GM19397 (cell line): ENCODE results near the gene LYAR.

Source experiments
- ATAC-seq: cut with Tn5 transposase; IDR thresholded peaks from one replicate; pipeline ENCODE4 v1.9.1; 2021; ENCODE audit warnings: mild to moderate bottlenecking, moderate library complexity; ENCODE audit not compliant: unreplicated experiment

Gene LYAR, protein sequence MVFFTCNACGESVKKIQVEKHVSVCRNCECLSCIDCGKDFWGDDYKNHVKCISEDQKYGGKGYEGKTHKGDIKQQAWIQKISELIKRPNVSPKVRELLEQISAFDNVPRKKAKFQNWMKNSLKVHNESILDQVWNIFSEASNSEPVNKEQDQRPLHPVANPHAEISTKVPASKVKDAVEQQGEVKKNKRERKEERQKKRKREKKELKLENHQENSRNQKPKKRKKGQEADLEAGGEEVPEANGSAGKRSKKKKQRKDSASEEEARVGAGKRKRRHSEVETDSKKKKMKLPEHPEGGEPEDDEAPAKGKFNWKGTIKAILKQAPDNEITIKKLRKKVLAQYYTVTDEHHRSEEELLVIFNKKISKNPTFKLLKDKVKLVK

GRCh38 chr4:4289941-4290850 lies at the start of gene LYAR, which contains the start of gene ZBTB49:
Gene LYAR (minus strand): TSS chr4:4290154. CDS start chr4:4283742, 6,412 bp downstream.
Gene ZBTB49 (plus strand): TSS chr4:4290251. CDS start chr4:4299946, 9,695 bp downstream.
- peak; percentile 92 for ATAC-seq

DNA sequence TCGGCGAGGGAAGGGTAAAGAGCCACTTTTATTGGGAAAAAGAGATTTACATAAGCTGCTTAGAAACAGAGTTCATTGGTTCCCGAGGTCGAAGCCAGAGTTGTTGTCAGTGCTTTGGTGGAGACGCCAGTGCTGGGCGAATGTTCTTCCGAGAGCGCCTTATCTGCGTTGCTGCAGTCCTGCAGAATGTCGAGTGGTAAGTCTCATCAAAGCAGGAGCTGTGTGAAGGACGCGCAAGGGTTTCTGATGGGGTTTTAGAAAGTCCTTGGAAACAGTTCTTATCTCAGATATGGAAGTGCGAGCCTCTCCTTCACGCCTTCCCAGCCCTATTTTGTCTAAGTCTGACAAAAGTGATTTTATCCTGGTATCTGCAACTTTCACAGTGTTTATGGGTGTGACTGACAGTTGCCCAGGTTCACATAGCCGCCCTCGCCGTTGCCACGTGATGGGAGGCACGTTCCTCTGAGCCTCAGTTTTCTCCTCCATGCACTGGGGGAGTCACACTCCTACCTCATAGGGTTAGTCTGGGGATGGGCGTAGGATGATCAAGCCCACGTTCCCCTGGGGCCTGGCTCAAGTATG lies 49.6 kb upstream of the LYAR start:
- ATAC-seq: no peak

DNA sequence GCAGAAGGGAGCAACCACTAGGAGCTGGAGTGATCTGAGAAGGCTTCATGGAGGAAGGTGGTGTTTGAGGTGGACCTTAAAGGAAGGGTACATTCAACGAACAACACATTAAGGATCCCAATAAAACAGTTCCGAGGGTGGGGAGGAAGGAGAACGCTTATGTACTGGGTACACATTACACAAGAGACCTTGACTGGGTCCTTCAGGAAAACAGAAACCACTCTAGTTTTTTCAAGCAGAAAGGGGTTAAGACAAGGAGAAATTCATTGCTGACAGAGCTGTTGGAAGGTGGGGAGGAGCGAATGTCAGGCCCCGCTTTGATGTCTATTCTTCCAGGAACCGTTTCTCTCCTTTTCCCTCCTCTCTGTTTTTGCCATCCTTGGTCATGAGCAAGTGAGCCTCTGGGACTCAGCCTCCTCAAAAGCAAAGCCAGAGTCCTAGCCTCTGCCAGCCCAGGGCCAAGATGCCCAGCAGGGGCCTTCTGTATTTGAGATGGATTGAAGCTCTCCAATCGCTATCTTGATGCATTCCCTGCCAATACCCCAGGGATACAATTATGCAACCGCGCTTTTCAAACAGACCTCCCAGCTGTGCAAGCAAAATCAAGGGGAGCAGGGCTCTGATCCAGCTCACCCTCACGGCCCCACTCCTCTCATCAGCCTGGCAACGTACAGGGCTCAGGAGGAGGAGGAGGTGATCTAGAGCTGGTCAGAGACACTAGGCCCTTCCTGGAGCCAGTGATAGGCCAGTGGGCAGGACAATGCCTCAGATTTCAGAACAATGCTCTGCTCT lies 48.5 kb upstream of the LYAR start:
- ATAC-seq: no peak

DNA sequence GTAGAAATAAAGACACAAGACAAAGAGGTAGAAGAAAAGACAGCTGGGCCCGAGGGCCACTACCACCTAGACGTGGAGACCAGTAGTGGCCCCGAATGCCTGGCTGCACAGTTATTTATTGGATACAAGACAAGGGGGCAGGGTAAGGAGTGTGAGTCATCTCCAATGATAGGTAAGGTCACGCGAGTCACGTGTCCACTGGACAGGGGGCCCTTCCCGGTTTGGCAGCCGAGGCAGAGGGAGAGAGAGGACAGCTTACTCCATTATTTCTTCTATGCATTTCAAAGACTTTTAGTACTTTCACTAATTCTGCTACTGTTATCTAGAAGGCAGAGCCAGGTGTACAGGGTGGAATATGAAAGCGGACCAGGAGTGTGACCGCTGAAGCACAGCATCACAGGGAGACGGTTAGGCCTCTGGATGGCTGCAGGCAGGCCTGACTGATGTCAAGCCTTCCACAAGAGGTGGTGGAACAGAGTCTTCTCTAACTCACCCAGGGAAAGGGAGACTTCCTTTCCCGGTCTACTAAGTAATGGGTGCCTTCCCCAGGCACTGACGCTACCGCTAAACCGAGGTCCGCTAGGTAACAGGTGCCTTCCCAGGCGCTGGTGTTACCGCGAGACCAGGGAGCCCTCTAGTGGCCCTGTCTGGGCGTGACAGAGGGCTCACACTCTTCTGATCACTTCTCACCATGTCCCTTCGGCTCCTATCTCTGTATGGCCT lies 45.0 kb upstream of the LYAR start:
- ATAC-seq: peak; percentile 67

- no peak for ATAC-seq
Observed at GRCh38 chr4:4333265-4333706, 43.3 kb upstream of the LYAR start.

DNA sequence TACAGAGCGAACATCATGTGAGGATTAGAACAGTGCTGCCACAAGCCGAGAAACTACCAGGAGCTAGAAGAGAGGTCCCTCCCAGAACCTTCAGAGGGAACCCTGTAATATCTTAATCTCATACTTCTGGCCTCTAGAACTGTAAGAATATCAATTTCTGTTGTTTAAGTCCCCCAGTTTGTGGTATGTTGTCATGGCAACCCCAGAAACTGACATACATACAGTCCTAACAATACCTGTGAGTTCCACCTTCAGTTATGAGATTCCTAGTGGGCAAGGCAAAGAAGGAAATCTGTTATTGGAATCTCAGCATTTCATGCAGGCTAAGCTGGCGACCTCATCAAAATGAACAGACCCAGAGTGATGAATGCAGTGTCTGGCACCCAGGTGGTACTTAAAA lies 42.6 kb upstream of the LYAR start:
- ATAC-seq: no peak

DNA sequence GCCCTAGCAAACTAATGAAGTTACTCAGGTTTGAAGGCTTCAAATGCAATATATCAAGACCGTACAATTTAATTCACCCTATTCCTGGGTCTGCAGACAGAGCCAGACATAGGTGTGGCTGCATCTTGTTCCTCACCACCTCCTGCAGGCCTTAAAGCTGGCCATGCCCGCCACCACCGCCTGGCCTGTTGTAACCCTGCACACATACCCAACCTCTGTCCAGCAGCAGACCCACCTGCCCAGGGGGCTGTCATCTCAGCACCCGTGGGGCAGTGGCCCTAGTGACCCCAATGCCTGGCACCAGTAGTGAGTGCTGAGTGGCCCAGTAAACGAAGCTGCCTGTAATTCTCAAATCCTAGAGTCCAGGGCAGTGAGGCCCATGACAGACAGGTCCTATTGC lies 40.8 kb upstream of the LYAR start:
- no peak for ATAC-seq

DNA sequence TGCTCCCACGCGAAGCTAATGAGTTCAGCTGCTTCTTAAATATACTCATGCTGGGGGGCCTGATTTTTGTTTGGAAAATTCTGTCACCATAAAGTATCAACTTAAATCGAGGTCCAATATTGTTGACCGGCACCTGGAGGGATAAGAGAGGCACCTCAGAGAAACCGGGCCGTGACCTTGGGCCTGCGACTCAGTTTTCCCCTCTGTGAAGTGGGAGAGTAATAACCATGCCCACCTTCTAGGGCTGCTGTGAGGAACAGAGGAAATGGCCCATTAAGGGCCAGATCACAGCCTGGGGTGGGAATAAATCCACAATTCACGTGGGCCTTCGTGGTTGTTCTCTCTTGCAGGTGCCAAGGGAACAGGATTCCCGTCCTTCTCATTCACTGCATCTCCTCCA lies 39.5 kb upstream of the LYAR start:
- no peak for ATAC-seq

GRCh38 chr4:4328840-4329239 lies 38.9 kb upstream of the LYAR start:
- no peak for ATAC-seq

DNA sequence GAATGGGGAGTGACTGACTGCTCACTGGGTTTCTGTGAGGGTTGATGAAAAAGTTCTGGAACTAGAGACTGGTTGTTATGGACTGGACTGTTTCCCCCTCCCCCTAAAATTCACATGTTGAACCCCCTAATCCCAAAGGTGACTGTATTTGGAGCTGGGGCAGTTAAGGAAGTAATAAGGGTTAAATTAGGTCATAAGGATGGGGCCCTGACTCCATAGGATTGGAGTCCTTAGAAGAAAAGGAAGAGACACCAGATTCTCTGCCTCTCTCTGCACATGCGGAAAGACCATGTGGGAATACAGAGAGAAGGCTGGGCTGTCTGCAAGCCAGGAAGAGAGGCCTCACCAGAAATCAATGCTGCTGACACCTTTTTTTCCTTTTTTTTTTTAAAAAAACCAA lies 38.3 kb upstream of the LYAR start:
- no peak for ATAC-seq

DNA sequence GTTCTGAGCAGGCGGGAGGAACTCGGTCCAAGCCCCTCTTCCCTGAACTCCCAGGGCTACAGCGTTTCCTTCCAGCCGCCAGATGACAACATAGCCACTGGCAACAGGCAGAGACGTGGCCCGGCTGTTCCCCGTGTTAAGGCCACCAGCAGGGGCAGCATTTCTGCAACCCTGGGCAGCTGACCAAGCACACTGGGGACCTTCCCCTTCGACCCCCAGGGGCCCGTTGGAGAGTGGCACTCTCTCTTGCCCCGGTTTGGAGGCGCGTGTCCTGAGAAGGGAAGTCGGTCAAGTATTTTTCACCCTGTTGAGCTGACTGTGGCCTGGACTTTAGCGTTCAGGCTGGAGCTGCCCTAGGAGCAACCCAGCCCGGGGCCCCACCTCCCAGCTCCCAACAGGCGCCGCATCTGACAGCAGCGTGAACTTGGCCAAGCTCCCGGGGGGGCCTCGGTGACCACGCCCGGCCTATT lies 37.7 kb upstream of the LYAR start:
- no peak for ATAC-seq

DNA sequence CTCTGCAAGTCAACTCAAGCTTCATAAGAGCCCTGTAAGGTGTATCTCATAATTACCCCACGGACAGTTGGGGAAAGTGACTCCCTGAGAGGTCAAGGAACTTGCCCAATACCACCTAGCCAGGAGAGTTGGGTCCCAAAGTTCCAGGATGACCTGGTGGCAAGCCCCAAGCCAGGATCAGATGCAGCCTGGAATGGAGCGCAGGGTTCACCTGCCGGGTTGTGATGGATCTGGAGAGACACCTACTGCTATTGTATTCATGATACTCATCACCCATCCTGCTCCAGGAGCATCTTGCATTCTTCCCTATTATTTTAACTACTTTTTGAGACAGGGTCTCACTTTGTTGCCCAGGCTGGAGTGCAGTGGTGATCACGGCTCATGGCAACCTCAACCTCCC lies 36.2 kb upstream of the LYAR start:
- no peak for ATAC-seq

- no peak for ATAC-seq
Observed at GRCh38 chr4:4325321-4325720, 35.4 kb upstream of the LYAR start.

GRCh38 chr4:4323705-4324534 lies 34.0 kb upstream of the LYAR start:
- ATAC-seq: no peak

- no peak for ATAC-seq
Observed at GRCh38 chr4:4321951-4322688, 32.2 kb upstream of the LYAR start.

- ATAC-seq: no peak
Observed at GRCh38 chr4:4320951-4321714, 31.2 kb upstream of the LYAR start.

- no peak for ATAC-seq
Observed at GRCh38 chr4:4320528-4320927, 30.6 kb upstream of the LYAR start.
